Astrocyte of the hippocampus (primary cell): ENCODE results near the gene SLC25A22.

Experiments used
- DNase-seq: peaks from one replicate; pipeline ENCODE4 v3.0.0; 2011; ENCODE audit warnings: low read depth, low spot score

Gene SLC25A22

GRCh38 chr11:803770-804598, 5.9 kb upstream of the SLC25A22 start:
- DNase-seq: no peak

GRCh38 chr11:803467-803742, 5.3 kb upstream of the SLC25A22 start:
- no peak for DNase-seq

- no peak for DNase-seq
Measured at GRCh38 chr11:802693-803466, 4.8 kb upstream of the SLC25A22 start.

GRCh38 chr11:802018-802617, 4.0 kb upstream of the SLC25A22 start:
- DNase-seq: no peak

- no peak for DNase-seq
Measured at GRCh38 chr11:801097-801780, 3.2 kb upstream of the SLC25A22 start.

GRCh38 chr11:800473-800872, 2.4 kb upstream of the SLC25A22 start:
- DNase-seq: no peak

- DNase-seq: no peak
Measured at GRCh38 chr11:799641-800316, 1.7 kb upstream of the SLC25A22 start.

- peak; percentile 86 for DNase-seq
Measured at GRCh38 chr11:797296-798092, 587 bp downstream of the SLC25A22 start.

GRCh38 chr11:796565-797295, 1.4 kb downstream of the SLC25A22 start:
- DNase-seq: no peak

- DNase-seq: peak; percentile 85
Measured at GRCh38 chr11:795634-796564, 2.2 kb downstream of the SLC25A22 start.

GRCh38 chr11:794766-795633, 3.1 kb downstream of the SLC25A22 start:
- no peak for DNase-seq

GRCh38 chr11:794013-794765, 3.9 kb downstream of the SLC25A22 start:
- DNase-seq: no peak

- no peak for DNase-seq
Measured at GRCh38 chr11:793556-793955, 4.5 kb downstream of the SLC25A22 start.

- DNase-seq: no peak
Measured at GRCh38 chr11:792873-793272, 5.2 kb downstream of the SLC25A22 start.

- no peak for DNase-seq
Measured at GRCh38 chr11:792535-792821, 5.6 kb downstream of the SLC25A22 start.

- DNase-seq: no peak
Measured at GRCh38 chr11:791658-792534, 6.2 kb downstream of the SLC25A22 start.
